Transverse colon (tissue), 4 donors: ENCODE data around the gene NRP1. TPM values are rescaled to one million over a fixed set of nuclear protein-coding genes. Genes with fewer than 3 reads are reported as not detected.
"Not testable (repeated sequence)": the region's sequence is repeated elsewhere in the genome, so short reads cannot be mapped to it uniquely, and the experiment has no call there.

ENCODE experiments used
- DNase-seq: peaks from one replicate; pipeline ENCODE4 v3.0.0-alpha.2; 2019
- H3K27ac ChIP-seq, 4 donors: fragments of 200-600 bp; sonication (generic); 2 replicates each; pipeline ENCODE4 v1.5.1; 2016 to 2018; ENCODE audit warnings: inconsistent platforms in 4 of 4
- H3K27me3 ChIP-seq: fragments of 200-600 bp; sonication (generic); 2 replicates; pipeline ENCODE4 v1.5.1; 2017; ENCODE audit warnings: inconsistent platforms
- H3K36me3 ChIP-seq, 4 donors: fragments of 200-600 bp; sonication (generic); 2 replicates each; pipeline ENCODE4 v1.5.1; 2017 to 2019; ENCODE audit warnings: inconsistent platforms in 4 of 4
- H3K4me1 ChIP-seq, 4 donors: fragments of 200-600 bp; sonication (generic); 2 replicates each; pipeline ENCODE4 v1.5.1; 2017 to 2020; ENCODE audit warnings: inconsistent platforms in 4 of 4
- H3K4me3 ChIP-seq, 4 donors: fragments of 200-600 bp; sonication (generic); 1 replicate in 1 of 4; 2 replicates in 3 of 4; pipeline versions ENCODE4 v1.5.1 to v1.6.1; 2017 to 2019; ENCODE audit warnings: inconsistent platforms in 4 of 4
- H3K9me3 ChIP-seq, 2 donors: fragments of 200-600 bp; sonication (generic); 2 replicates each; pipeline ENCODE4 v1.5.1; 2017 to 2019; ENCODE audit warnings: inconsistent platforms in 2 of 2
- CTCF ChIP-seq, 5 experiments: fragments of 200-600 bp in 3 of 5; fragments of 450-650 bp in 2 of 5; sonication (generic) in 3 of 5; IDR thresholded peaks; 1 replicate in 2 of 5; 2 replicates in 3 of 5; pipeline ENCODE4 v1.5.1; 2016 to 2017; ENCODE audit warnings: antibody characterized with exemption in 5 of 5, inconsistent platforms in 3 of 5, mild to moderate bottlenecking in 2 of 5, moderate library complexity in 1 of 5
- EP300 ChIP-seq: sonication (generic); formaldehyde crosslinking; IDR thresholded peaks from one replicate; pipeline ENCODE4 v1.6.1; 2017; ENCODE audit warnings: antibody characterized with exemption, low read depth
- POLR2A ChIP-seq: fragments of 450-650 bp; IDR thresholded peaks from one replicate; pipeline ENCODE4 v1.6.1; 2016; ENCODE audit warnings: antibody characterized with exemption, mild to moderate bottlenecking, moderate library complexity
- POLR2AphosphoS5 ChIP-seq, 3 donors: sonication (generic); formaldehyde crosslinking; IDR thresholded peaks; one replicate each; pipeline ENCODE4 v1.6.1; 2016; ENCODE audit warnings: antibody characterized with exemption in 3 of 3
- WGBS, 2 donors: methylation state at CpG; one replicate each; pipeline ENCODE4 v1.1.5; 2018; ENCODE audit warnings: low coverage in 1 of 2; 5-methylcytosine and 5-hydroxymethylcytosine counted together
- in situ Hi-C, 4 donors: fragments of 200-750 bp; cut with MboI; loops; one replicate each; pipeline versions ENCODE4 v1.15.0 to v1.15.1; 2017; ENCODE audit warnings: low sequenced_read_pairs in 3 of 4, low pct_ligation_motif_present in 1 of 4, low pct_unique_long_range_greater_than_20kb in 1 of 4
- intact Hi-C: fragments of 100-400 bp; cut with DNase I; formaldehyde crosslinking; loops from one replicate; pipeline ENCODE4 v1.15.1; 2023; ENCODE audit warnings: low total_unique reads
- total RNA-seq, 4 donors: library from RNA; depleted of rRNA; stranded (reverse); fragments of >200 nt; gene quantifications; one replicate each; pipeline ENCODE4 v1.1.0, GENCODE V29; 2016

Gene NRP1
- total RNA-seq, 4 donors from 2014 or later = 14.1 to 35.5 (median 19.5) TPM

- Histone ChIP-seq H3K4me3 (no peak overlapping the region), H3K27ac (no peak overlapping the region), H3K4me1 (no peaks in the 10 kb centered on the region), H3K36me3 (no peaks in the 10 kb centered on the region), H3K9me3 (no peaks in the 10 kb centered on the region), H3K27me3 (no peaks in the 10 kb centered on the region)
- intact Hi-C loops (no loop called here), in situ Hi-C loops (no loop called here)
- no peak for DNase-seq
- TF ChIP-seq CTCF (IDR thresholded peaks at IDR 0.05) (no peak), POLR2A (no peak), EP300 (no peak)
- 92% methylated on average over 3 of the region's 3 CpGs; no CpG with 5 or more reads in 1 of the 2 donors for WGBS, 2 donors
These were observed 193.2 kb downstream of the NRP1 start for GRCh38 chr10:33141251-33141650.

- no peak overlapping the region for H3K27ac ChIP-seq
- no peaks in the 10 kb centered on the region for H3K9me3 ChIP-seq
- no peaks in the 10 kb centered on the region for H3K36me3 ChIP-seq
- no peak for DNase-seq
- TF ChIP-seq POLR2A (no peak), EP300 (no peak), CTCF (IDR thresholded peaks at IDR 0.05) (no peak), POLR2AphosphoS5 (IDR thresholded peaks at IDR 0.05) (no peak)
- intact Hi-C loops = no loop called here
- H3K4me1 ChIP-seq = peaks cover 0 to 4% (median 0%) of the 10 kb centered on the region in 4 donors
- H3K4me3 ChIP-seq = no peak overlapping the region
- in situ Hi-C loops = no loop called here
- no peaks in the 10 kb centered on the region for H3K27me3 ChIP-seq
- WGBS, 2 donors = 56% methylated on average over 9 to 12 of the region's 12 CpGs
These were observed 195.3 kb downstream of the NRP1 start for GRCh38 chr10:33139181-33139646.

- H3K36me3 ChIP-seq, H3K27ac ChIP-seq, H3K9me3 ChIP-seq, intact Hi-C loops, in situ Hi-C loops, H3K4me3 ChIP-seq, DNase-seq, H3K27me3 ChIP-seq, H3K4me1 ChIP-seq: not testable (repeated sequence)
- 78 to 100% methylated on average over 2 to 10 of the region's 10 CpGs for WGBS, 2 donors
These were observed 195.8 kb downstream of the NRP1 start for GRCh38 chr10:33138686-33139085.

- 91 to 93% methylated on average over 4 to 12 of the region's 12 CpGs for WGBS, 2 donors
- no peaks in the 10 kb centered on the region for H3K36me3 ChIP-seq
- H3K4me3 ChIP-seq = no peak overlapping the region
- H3K4me1 ChIP-seq = peaks cover 0 to 11% (median 6%) of the 10 kb centered on the region in 4 donors
- DNase-seq = no peak
- H3K27ac ChIP-seq = no peak overlapping the region
- in situ Hi-C loops (no loop called here), intact Hi-C loops (no loop called here)
- no peaks in the 10 kb centered on the region for H3K27me3 ChIP-seq
- no peaks in the 10 kb centered on the region for H3K9me3 ChIP-seq
- TF ChIP-seq POLR2A (no peak), POLR2AphosphoS5 (IDR thresholded peaks at IDR 0.05) (no peak), EP300 (no peak), CTCF (IDR thresholded peaks at IDR 0.05) (no peak)
These were observed 197.0 kb downstream of the NRP1 start for GRCh38 chr10:33137356-33138005.

- H3K27ac ChIP-seq = no peak overlapping the region
- TF ChIP-seq POLR2AphosphoS5 (IDR thresholded peaks at IDR 0.05) (no peak), CTCF (IDR thresholded peaks at IDR 0.05) (no peak), EP300 (no peak), POLR2A (no peak)
These were observed 197.7 kb downstream of the NRP1 start for GRCh38 chr10:33136781-33137180.

More at GRCh38 chr10:33136781-33137180, 197.7 kb downstream of the NRP1 start:
- DNase-seq = no peak
- in situ Hi-C loops = no loop called here
- H3K4me3 ChIP-seq = no peak overlapping the region
- H3K4me1 ChIP-seq = peaks cover 0 to 11% (median 6%) of the 10 kb centered on the region in 4 donors
- H3K36me3 ChIP-seq = no peaks in the 10 kb centered on the region
- H3K27me3 ChIP-seq = no peaks in the 10 kb centered on the region
- H3K9me3 ChIP-seq = no peaks in the 10 kb centered on the region
- intact Hi-C loops = no loop called here
- 23% methylated on average over 1 of the region's 1 CpG; no CpG with 5 or more reads in 1 of the 2 donors for WGBS, 2 donors
